HepG2 (cell line): ENCODE measurements around the gene SPAG7. TPM values are rescaled to one million over a fixed set of nuclear protein-coding genes. Genes with fewer than 3 reads are reported as not detected.

Source experiments
- ATAC-seq: fragments of 200-7000 bp; cut with Tn5 transposase; 3 replicates; pipeline ENCODE4 v1.9.1; 2020; ENCODE audit warnings: mild to moderate bottlenecking, moderate library complexity
- BruUV-seq: library from RNA; stranded (reverse); fragments of 400-500 nt; replicated peaks from 2 replicates; lab custom pipeline; 2021; lab: Mats Ljungman, UMichigan
- CTCF ChIA-PET: fragments of 300-600 bp; formaldehyde crosslinking; extraction: SDS; loops from one replicate; lab custom pipeline; 2021; ENCODE audit warnings: low total read pairs, inconsistent platforms, low intra/inter-chr PET ratio; lab: Yijun Ruan, JAX
- POLR2A ChIA-PET: fragments of 350-600 bp; sonication (Branson Sonifier 250); formaldehyde crosslinking; loops from one replicate; lab custom pipeline; 2020; ENCODE audit warnings: antibody characterized with exemption, inconsistent platforms; lab: Yijun Ruan, JAX
- DNase-seq: peaks from one replicate; pipeline ENCODE4 v3.0.0-alpha.2; 2015; ENCODE audit warnings: low spot score
- FAIRE-seq: peaks from 3 replicates; lab custom pipeline; 2011; peaks lifted over from hg19 to GRCh38; lab: Jason Lieb, UNC
- H2AFZ ChIP-seq: one replicate; pipeline ENCODE4 v1.6.1; 2011; ENCODE audit warnings: low read length, inconsistent platforms
- H3K27ac ChIP-seq: fragments of 300-600 bp; 3 replicates; pipeline ENCODE4 v1.8.0; 2011; ENCODE audit warnings: mixed run types, mild to moderate bottlenecking, mixed read lengths, low read length, inconsistent platforms; ENCODE audit not compliant: insufficient read depth; ENCODE audit errors: extremely low read length
- H3K27me3 ChIP-seq, 2 experiments: fragments of 200-600 bp in 1 of 2; 2 replicates in 1 of 2; 3 replicates in 1 of 2; pipeline versions ENCODE4 v1.6.0 to v1.8.0; 2011; ENCODE audit warnings: low read length in 2 of 2, mild to moderate bottlenecking in 2 of 2, moderate library complexity in 2 of 2, inconsistent platforms in 1 of 2; ENCODE audit not compliant: insufficient read depth in 2 of 2, control insufficient read depth in 1 of 2
- H3K36me3 ChIP-seq, 2 experiments: fragments of 200-600 bp in 1 of 2; replicated peaks in 1 of 2; 2 replicates in 1 of 2; 3 replicates in 1 of 2; pipeline versions ENCODE4 v1.5.1 to v1.8.0; 2011; ENCODE audit warnings: low read length in 2 of 2, inconsistent platforms in 1 of 2; ENCODE audit not compliant: insufficient read depth in 2 of 2, control insufficient read depth in 1 of 2
- H3K4me1 ChIP-seq: 2 replicates; pipeline ENCODE4 v1.5.1; 2012; ENCODE audit warnings: low read length, inconsistent platforms; ENCODE audit not compliant: insufficient read depth
- H3K4me2 ChIP-seq: 2 replicates; pipeline ENCODE4 v1.6.0; 2011; ENCODE audit warnings: low read depth, low read length, inconsistent platforms
- H3K4me3 ChIP-seq, 3 experiments: fragments of 200-600 bp in 1 of 3; sonication (generic), shearing (Covaris generic) in 1 of 3; replicated peaks in 1 of 3; 2 replicates each; pipeline ENCODE4 v1.5.1; 2011 to 2016; ENCODE audit warnings: low read length in 3 of 3, inconsistent platforms in 2 of 3, low read depth in 2 of 3, mild to moderate bottlenecking in 2 of 3, control low read depth in 1 of 3, mixed read lengths in 1 of 3; ENCODE audit not compliant: insufficient read depth in 1 of 3
- H3K79me2 ChIP-seq: one replicate; pipeline ENCODE4 v1.6.1; 2011; ENCODE audit warnings: low read length, inconsistent platforms; ENCODE audit not compliant: insufficient read depth
- H3K9ac ChIP-seq: 2 replicates; pipeline ENCODE4 v1.6.0; 2011; ENCODE audit warnings: mild to moderate bottlenecking, low read depth, low read length, inconsistent platforms; ENCODE audit not compliant: insufficient read depth
- H3K9me3 ChIP-seq: 2 replicates; pipeline ENCODE4 v1.5.1; 2012; ENCODE audit warnings: mild to moderate bottlenecking, low read length
- H4K20me1 ChIP-seq: 2 replicates; pipeline ENCODE4 v1.6.0; 2011; ENCODE audit warnings: inconsistent platforms, mild to moderate bottlenecking, low read length, moderate library complexity; ENCODE audit not compliant: insufficient read depth
- KLF11 ChIP-seq: IDR thresholded peaks from 2 replicates; pipeline ENCODE4 v1.6.1; 2016; ENCODE audit warnings: missing compliant biosample characterization
- MTF1 ChIP-seq: sonication (generic); formaldehyde crosslinking; IDR thresholded peaks from 2 replicates; pipeline ENCODE4 v1.5.0; 2020; ENCODE audit warnings: missing genetic modification reagents
- SRF ChIP-seq: IDR thresholded peaks from 2 replicates; pipeline ENCODE4 v1.6.1; 2011; ENCODE audit warnings: mild to moderate bottlenecking, low read depth, low read length, moderate library complexity
- SSRP1 ChIP-seq: IDR thresholded peaks from 2 replicates; pipeline ENCODE4 v1.6.1; 2016; ENCODE audit warnings: control low read depth
- STAG1 ChIP-seq: sonication (generic); formaldehyde crosslinking; IDR thresholded peaks from 2 replicates; pipeline ENCODE4 v1.4.0; 2020; ENCODE audit warnings: missing genetic modification reagents
- ZBTB7A ChIP-seq: sonication (generic); formaldehyde crosslinking; IDR thresholded peaks from 2 replicates; pipeline ENCODE4 v1.8.0; 2022; ENCODE audit warnings: mild to moderate bottlenecking, missing genetic modification reagents
- ZNF331 ChIP-seq: sonication (generic); formaldehyde crosslinking; IDR thresholded peaks from 2 replicates; pipeline ENCODE4 v1.4.0; 2020; ENCODE audit warnings: missing genetic modification reagents
- ZNF572 ChIP-seq: sonication (generic); formaldehyde crosslinking; IDR thresholded peaks from 2 replicates; pipeline ENCODE4 v1.5.1; 2020; ENCODE audit warnings: mild to moderate bottlenecking, missing genetic modification reagents
- WGBS: methylation state at CpG from one replicate; pipeline ENCODE4 v1.1.6; 2017; ENCODE audit warnings: low lambda C conversion rate; 5-methylcytosine and 5-hydroxymethylcytosine counted together
- in situ Hi-C: cut with HindIII; loops from 2 replicates; pipeline ENCODE4 v1.10.0; 2017; ENCODE audit warnings: low pct_unique_long_range_greater_than_20kb; ENCODE audit not compliant: extremely low pct_ligation_motif_present
- intact Hi-C: fragments of 100-400 bp; cut with micrococcal nuclease; formaldehyde crosslinking; loops from one replicate; pipeline ENCODE4 v1.10.0; 2022; ENCODE audit not compliant: unreplicated experiment
- polyA plus RNA-seq, 8 experiments: library from polyadenylated mRNA; depleted of rRNA in 3 of 8; stranded (reverse) in 7 of 8; unstranded in 1 of 8; fragments of >200 nt; fragmentation: Illumina TruSeq in 4 of 8; extraction: Trizol in 4 of 8; gene quantifications; 2 replicates each; pipeline versions ENCODE4 v1.2.1 to v1.2.3, GENCODE V29; 2011 to 2016; ENCODE audit warnings: low read depth in 4 of 8, missing spikeins in 1 of 8, mixed read lengths in 1 of 8; ENCODE audit not compliant: insufficient read depth in 1 of 8
- total RNA-seq, 5 experiments: library from RNA; depleted of rRNA; stranded (reverse); fragments of >200 nt; fragmentation: Illumina TruSeq; extraction: Trizol; gene quantifications; 2 replicates each; pipeline ENCODE4 v1.2.3, GENCODE V29; 2016; ENCODE audit warnings: low read depth in 1 of 5
- TF ChIP-seq, protein P1 (sequence below): sonication (generic); formaldehyde crosslinking; IDR thresholded peaks from 2 replicates; pipeline ENCODE4 v1.5.1; 2020; ENCODE audit warnings: mild to moderate bottlenecking, moderate library complexity, missing genetic modification reagents
- TF ChIP-seq, protein P2 (sequence below): IDR thresholded peaks from 2 replicates; pipeline ENCODE4 v1.4.0; 2020; ENCODE audit warnings: mild to moderate bottlenecking, missing genetic modification reagents
- TF ChIP-seq, protein P3 (sequence below): sonication (generic); formaldehyde crosslinking; IDR thresholded peaks from 2 replicates; pipeline ENCODE4 v1.4.0; 2020; ENCODE audit warnings: missing genetic modification reagents
- TF ChIP-seq, protein P4 (sequence below): sonication (generic); formaldehyde crosslinking; IDR thresholded peaks from 2 replicates; pipeline ENCODE4 v1.4.0; 2020; ENCODE audit warnings: missing genetic modification reagents

Gene SPAG7
- total and polyA plus RNA-seq, 2 of the 13 experiments (the other 11 are each of a cell fraction or from before 2014, with no cell fraction given): 51.0 to 59.0 TPM

DNA sequence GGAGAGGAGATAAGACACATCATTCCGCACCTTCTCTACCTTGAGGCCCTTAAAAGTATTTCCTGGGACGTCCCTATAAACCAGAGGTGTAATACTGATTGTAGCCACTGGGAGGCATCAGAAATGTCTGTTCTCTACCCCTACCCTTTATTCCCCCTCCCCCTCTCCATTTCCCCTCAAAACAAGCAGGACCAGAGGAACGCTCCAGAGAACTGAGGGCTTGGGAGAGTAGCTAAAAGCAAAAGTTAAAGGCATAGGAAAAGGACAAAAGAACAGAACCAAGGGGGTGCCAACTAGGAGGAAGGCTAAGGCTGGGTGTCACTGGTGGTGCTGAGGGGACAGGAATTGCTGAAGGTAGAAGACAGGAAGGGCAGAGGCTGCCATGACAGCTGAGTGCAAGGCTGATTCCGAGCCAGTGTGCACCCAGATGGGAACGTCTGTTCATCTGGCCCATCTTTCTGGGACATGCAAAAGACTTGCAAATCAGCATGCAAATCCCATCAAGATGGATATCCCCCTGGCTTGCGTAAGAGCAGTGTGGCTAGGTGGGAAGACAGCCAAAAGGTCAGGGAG lies 13.1 kb upstream of the SPAG7 start:
- Histone ChIP-seq H4K20me1 (0 out of 2 replicates have a peak, but pooled peaks cover 4% of the 10 kb centered on the region), H3K4me1 (peaks cover 14% of the 10 kb centered on the region), H2AFZ (no peak overlapping the region), H3K27me3 (no peaks in the 10 kb centered on the region), H3K9me3 (no peaks in the 10 kb centered on the region), H3K4me3 (no peak overlapping the region), H3K4me2 (no peak overlapping the region), H3K9ac (no peak overlapping the region), H3K36me3 (peaks cover 4 to 25% of the 10 kb centered on the region in 2 experiments), H3K79me2 (no peaks in the 10 kb centered on the region), H3K27ac (no peak overlapping the region)
- FAIRE-seq (peak; percentile 81), ATAC-seq (peak; percentile 63), DNase-seq (peak; percentile 54)
- WGBS: 68% methylated on average over 6 of the region's 6 CpGs
- in situ Hi-C loops (no loop called here), intact Hi-C loops (no loop called here)
- CTCF ChIA-PET: interaction anchor here (2.6 kb wide), 1 partner anchor 82 kb away, joined by 19 read pairs; no protein-coding TSS in a partner anchor
- POLR2A ChIA-PET: interaction anchor here (2.4 to 3.5 kb wide), 2 partner anchors 12 to 17 kb away, joined by 10 to 19 read pairs; partner anchors contain the start of genes INCA1, KIF1C and SPAG7
- no TSS peak for BruUV-seq
- TF ChIP-seq, protein P1, sequence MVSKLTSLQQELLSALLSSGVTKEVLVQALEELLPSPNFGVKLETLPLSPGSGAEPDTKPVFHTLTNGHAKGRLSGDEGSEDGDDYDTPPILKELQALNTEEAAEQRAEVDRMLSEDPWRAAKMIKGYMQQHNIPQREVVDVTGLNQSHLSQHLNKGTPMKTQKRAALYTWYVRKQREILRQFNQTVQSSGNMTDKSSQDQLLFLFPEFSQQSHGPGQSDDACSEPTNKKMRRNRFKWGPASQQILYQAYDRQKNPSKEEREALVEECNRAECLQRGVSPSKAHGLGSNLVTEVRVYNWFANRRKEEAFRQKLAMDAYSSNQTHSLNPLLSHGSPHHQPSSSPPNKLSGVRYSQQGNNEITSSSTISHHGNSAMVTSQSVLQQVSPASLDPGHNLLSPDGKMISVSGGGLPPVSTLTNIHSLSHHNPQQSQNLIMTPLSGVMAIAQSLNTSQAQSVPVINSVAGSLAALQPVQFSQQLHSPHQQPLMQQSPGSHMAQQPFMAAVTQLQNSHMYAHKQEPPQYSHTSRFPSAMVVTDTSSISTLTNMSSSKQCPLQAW (CRISPR knock-in tag): 0 out of 2 replicates have a peak, but pooled peaks have one; percentile 49
- TF ChIP-seq ZNF331 (CRISPR knock-in tag) (0 out of 2 replicates have a peak, but pooled peaks have one; percentile 26), SSRP1 (CRISPR knock-in tag) (peak; percentile 32; the same call in 1 of the 2 replicates), ZNF572 (CRISPR knock-in tag) (0 out of 2 replicates have a peak, but pooled peaks have one; percentile 72), KLF11 (CRISPR knock-in tag) (no peak), ZBTB7A (0 out of 2 replicates have a peak, but pooled peaks have one; percentile 27), STAG1 (CRISPR knock-in tag) (peak; percentile 43), MTF1 (CRISPR knock-in tag) (no peak), SRF (0 out of 2 replicates have a peak, but pooled peaks have one; percentile 32)
- TF ChIP-seq, protein P2, sequence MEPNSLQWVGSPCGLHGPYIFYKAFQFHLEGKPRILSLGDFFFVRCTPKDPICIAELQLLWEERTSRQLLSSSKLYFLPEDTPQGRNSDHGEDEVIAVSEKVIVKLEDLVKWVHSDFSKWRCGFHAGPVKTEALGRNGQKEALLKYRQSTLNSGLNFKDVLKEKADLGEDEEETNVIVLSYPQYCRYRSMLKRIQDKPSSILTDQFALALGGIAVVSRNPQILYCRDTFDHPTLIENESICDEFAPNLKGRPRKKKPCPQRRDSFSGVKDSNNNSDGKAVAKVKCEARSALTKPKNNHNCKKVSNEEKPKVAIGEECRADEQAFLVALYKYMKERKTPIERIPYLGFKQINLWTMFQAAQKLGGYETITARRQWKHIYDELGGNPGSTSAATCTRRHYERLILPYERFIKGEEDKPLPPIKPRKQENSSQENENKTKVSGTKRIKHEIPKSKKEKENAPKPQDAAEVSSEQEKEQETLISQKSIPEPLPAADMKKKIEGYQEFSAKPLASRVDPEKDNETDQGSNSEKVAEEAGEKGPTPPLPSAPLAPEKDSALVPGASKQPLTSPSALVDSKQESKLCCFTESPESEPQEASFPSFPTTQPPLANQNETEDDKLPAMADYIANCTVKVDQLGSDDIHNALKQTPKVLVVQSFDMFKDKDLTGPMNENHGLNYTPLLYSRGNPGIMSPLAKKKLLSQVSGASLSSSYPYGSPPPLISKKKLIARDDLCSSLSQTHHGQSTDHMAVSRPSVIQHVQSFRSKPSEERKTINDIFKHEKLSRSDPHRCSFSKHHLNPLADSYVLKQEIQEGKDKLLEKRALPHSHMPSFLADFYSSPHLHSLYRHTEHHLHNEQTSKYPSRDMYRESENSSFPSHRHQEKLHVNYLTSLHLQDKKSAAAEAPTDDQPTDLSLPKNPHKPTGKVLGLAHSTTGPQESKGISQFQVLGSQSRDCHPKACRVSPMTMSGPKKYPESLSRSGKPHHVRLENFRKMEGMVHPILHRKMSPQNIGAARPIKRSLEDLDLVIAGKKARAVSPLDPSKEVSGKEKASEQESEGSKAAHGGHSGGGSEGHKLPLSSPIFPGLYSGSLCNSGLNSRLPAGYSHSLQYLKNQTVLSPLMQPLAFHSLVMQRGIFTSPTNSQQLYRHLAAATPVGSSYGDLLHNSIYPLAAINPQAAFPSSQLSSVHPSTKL (CRISPR knock-in tag): no peak
- TF ChIP-seq, protein P3, sequence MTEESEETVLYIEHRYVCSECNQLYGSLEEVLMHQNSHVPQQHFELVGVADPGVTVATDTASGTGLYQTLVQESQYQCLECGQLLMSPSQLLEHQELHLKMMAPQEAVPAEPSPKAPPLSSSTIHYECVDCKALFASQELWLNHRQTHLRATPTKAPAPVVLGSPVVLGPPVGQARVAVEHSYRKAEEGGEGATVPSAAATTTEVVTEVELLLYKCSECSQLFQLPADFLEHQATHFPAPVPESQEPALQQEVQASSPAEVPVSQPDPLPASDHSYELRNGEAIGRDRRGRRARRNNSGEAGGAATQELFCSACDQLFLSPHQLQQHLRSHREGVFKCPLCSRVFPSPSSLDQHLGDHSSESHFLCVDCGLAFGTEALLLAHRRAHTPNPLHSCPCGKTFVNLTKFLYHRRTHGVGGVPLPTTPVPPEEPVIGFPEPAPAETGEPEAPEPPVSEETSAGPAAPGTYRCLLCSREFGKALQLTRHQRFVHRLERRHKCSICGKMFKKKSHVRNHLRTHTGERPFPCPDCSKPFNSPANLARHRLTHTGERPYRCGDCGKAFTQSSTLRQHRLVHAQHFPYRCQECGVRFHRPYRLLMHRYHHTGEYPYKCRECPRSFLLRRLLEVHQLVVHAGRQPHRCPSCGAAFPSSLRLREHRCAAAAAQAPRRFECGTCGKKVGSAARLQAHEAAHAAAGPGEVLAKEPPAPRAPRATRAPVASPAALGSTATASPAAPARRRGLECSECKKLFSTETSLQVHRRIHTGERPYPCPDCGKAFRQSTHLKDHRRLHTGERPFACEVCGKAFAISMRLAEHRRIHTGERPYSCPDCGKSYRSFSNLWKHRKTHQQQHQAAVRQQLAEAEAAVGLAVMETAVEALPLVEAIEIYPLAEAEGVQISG (CRISPR knock-in tag): 0 out of 2 replicates have a peak, but pooled peaks have one; percentile 1
- TF ChIP-seq, protein P4, sequence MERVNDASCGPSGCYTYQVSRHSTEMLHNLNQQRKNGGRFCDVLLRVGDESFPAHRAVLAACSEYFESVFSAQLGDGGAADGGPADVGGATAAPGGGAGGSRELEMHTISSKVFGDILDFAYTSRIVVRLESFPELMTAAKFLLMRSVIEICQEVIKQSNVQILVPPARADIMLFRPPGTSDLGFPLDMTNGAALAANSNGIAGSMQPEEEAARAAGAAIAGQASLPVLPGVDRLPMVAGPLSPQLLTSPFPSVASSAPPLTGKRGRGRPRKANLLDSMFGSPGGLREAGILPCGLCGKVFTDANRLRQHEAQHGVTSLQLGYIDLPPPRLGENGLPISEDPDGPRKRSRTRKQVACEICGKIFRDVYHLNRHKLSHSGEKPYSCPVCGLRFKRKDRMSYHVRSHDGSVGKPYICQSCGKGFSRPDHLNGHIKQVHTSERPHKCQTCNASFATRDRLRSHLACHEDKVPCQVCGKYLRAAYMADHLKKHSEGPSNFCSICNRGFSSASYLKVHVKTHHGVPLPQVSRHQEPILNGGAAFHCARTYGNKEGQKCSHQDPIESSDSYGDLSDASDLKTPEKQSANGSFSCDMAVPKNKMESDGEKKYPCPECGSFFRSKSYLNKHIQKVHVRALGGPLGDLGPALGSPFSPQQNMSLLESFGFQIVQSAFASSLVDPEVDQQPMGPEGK (CRISPR knock-in tag): peak; percentile 23; the same call in 1 of the 2 replicates
